GM19324 (cell line): ENCODE data around the gene TUBA3D.
"Not testable (repeated sequence)": the region's sequence is repeated elsewhere in the genome, so short reads cannot be mapped to it uniquely, and the experiment has no call there.

Experiments
- ATAC-seq: cut with Tn5 transposase; IDR thresholded peaks from one replicate; pipeline ENCODE4 v1.9.1; 2021; ENCODE audit warnings: mild to moderate bottlenecking, moderate library complexity; ENCODE audit not compliant: unreplicated experiment, low FRiP score

Gene TUBA3D

DNA sequence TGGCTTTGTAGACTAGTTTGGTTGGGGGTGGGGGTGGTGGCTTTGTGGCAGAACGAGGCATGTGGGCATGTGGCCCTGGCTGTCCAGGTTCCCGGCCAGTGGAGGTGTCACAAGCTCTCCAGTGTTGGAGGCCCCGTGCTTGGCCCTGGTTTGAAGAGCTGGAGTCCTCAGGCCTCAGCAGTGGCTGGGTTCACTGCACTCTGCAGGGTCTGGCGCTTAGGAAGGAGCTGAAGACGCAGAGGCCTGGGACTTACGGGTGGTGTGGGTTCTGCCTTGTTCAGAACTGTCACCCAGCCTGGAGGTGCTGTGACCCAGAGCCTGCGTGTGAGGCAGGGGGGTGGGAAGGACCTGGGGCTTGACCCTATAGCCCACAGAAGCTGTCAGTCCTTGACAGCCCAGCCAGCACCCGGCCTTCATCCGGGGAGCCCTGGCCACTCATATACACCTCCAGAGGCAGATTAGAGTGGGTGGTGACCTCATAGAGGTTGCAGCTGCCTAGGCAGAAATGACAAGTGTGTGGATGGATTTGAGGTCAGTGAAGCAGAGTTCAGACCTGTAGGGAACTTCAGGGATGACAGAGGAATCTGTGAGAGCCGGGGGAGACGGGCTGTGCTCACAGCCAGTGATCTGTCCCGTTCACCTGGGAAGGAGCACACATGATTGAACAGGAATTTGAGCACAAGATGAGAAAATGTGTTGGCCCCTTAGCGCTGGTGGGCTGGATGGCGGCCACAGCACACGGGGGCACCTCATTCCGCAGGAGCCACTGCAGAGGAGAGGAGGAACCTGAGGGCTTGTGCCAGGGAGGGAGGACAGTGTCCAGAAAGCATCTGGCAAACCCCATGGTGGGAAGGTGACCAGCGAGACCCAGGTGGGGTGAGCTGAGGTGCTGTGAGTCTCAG is 36.3 kb downstream of the TUBA3D start:
- not testable (repeated sequence) for ATAC-seq

DNA sequence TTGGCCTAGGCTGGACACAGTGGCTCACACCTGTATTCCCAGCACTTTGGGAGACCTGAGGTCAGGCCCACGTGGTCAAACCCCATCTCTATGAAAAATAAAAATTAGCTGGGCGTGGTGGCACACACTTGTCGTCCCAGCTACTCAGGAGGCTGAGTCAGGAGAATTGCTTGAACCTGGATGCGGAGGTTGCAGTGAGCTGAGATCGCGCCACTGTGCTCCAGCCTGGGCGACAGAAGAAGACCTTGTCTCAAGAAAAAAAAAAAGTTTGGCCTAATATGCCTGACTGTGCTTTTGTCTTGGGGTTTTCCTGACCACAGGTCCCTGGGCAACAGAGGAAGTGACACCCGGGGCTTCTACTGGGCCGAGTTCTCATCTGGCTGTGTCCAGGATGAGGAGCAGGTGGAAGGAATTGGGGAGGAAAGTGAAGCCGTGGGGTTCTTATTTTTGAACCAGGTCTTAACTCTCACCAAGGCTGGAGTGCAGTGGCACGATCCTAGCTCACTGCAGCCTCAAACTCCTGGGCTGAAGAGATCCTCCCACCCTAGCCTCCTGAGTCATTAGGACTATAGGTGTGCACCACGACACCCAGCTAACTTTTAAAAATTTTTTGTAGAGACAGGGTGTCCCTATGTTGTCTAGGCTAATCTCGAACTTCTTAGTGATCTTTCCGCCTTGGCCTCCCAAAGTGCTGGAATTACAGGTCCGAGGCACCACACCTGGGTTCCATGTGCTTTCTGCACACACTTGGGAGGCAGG is 38.7 kb downstream of the TUBA3D start:
- not testable (repeated sequence) for ATAC-seq

DNA sequence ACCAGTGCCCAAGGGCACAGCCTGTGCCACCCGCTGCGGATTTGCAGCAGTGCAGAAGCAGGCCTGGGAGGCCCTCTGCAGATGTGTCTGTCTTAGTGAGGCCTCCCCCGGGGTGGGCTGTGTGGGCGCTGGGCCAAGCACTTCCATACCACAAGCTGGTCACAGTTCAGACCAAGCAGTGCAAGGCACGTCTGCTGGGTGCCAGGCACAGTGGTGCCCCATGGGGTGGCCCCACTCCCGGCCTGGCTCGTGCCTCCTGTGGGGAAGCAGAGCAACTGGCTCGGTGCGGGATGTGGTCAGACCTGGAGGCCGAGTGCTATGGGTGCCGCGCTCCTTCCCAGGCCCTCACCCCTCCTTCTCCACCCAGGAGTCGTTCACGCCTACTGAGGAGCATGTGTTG is 39.3 kb downstream of the TUBA3D start:
- ATAC-seq, result not testable (repeated sequence)

DNA sequence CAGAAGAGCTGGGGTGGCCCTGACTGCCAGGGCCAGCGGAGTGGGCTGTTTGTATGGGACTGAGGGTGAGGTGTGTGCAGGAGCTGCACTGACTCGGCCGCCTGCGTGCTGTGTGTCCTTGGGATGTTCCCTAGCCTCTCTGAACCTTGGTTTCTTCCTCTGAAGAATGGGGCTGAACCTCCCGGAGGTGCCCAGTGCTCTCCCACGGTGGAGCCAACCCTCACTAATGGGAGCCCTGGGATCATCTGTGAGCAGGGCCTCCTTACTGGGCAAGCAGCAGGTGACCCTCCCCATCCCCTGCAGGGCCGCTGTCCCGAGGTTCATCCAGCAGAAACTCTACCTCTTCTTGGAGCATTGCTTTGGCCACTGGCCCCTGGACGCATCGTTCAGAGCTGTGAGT is 40.1 kb downstream of the TUBA3D start:
- no peak for ATAC-seq

DNA sequence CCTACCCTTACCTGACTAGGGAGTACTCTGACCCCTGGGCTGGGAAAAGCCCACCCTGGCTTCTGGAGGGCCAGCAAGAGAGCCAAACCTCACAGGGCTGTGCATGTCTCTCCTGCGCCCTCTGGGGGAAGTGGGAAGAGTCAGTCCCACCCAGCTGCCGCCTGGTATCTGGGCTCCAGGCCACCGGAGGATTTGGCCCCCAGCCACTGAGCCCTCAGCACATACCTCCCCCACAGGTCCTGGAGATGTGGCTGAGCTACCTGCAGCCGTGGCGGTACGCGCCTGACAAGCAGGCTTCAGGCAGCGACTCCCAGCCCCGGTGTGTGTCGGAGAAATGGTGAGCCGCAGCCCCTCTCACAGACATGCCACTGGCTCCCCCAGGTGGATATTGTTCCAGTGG is 40.7 kb downstream of the TUBA3D start:
- not testable (repeated sequence) for ATAC-seq

DNA sequence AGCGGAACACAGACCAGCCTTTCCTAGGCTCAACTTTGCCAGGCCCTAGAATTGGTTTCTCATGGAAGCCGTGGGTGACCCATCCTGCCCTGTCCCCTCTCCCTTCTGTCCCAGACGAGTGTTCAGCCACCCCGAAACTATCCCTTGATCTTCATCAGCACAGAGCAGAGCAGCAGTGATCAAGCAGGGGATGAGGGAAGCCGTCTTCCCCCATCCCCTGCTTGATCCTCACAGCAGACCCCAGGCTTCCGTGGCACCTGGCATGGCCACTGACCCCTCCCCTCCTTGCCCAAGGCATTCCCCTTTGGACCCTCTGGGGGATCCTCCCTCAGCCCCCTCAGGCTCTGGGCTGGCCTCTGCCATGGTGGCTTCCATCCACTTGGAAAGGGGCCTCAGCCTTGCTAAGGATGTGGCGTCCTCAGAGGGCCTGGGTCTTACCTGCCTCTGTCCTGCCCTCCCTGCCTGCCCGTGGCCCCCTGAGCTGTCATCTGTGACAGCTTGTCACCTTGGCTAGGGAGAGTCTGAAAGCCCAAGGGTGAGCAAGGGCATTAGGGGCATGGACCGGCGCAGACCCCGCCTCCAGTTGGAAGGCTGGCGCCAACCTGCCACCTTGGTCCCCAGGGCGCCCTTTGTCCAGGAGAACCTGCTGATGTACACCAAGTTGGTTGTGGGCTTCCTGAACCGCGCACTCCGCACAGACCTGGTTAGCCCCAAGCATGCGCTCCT is 41.4 kb downstream of the TUBA3D start:
- ATAC-seq, result no peak

DNA sequence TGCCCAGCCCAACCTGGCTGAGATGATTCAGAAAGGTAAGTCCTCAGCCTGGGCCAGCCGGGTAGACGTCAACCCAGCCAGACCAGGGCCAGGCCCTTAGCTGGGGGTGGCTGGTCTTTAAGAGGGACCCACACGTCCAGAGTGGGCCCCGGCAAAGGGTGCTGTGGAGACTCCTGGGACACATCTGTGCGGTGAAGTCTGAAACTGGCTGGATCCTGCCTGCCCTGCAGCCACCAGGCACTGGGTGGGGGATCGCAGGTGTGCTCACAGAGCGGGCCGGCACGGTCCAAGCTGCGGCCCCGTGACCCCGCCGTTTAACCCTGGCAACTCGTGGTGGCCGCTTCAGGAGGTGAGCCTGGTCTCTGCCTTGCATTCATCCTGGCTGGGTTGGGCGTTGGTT is 41.9 kb downstream of the TUBA3D start:
- not testable (repeated sequence) for ATAC-seq

DNA sequence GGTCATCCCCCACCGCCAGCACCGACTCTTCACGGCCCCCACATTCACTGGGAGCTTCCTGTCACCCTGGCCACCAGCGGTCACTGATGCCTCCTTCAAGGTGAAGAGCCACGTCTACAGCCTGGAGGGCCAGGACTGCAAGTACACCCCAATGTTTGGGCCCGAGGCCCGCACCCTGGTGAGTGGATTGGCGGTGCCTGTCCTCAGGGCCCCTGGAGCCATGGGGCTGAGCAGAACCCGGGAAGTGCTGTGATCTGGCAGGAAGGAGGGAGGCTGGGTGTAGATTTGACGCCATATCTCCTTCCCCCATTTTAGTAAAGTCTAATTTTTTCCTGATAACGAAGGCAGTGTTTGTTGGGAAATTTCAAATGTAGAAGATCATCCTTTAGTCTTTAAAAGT is 42.6 kb downstream of the TUBA3D start:
- ATAC-seq, result not testable (repeated sequence)

DNA sequence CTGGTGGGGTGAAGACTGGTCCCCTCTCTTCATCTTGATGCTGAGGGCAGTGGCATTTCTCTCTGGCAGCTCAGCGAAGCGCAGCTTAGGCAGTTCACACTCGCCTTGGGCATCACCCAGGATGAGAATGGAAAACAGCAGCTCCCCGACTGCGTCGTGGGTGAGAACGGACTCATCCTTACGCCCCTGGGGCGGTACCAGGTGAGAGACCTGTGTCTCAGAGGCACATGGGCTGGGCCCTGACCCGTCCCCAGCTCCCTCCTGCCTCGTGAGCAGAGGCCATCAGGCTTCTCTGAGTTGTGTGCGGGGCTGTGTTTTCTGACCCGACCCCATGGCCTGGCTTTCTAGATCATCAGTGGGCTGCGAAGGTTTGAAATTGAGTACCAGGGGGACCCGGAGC is 43.5 kb downstream of the TUBA3D start:
- ATAC-seq, result no peak

DNA sequence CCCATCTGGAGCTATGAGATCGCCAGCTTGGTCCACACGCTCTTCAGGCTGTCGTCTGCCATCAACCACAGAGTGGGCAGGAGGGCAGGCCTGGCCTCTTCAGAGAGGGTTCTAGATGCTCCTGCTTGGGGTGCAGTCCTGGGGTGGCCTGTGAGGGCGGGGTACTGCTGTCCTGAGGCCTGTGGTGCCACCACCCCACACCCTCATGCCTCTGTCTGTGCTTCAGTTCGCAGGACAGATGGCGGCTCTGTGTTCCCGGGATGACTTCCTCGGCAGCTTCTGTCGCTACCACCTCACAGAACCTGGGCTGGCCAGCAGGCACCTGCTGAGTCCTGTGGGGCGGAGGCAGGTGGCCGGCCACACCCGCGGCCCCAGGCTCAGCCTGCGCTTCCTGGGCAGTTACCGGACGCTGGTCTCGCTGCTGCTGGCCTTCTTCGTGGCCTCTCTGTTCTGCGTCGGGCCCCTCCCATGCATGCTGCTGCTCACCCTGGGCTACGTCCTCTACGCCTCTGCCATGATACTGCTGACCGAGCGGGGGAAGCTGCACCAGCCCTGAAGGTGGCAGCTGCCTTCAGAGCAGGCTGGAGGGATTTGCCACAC is 44.1 kb downstream of the TUBA3D start:
- ATAC-seq, result not testable (repeated sequence)

DNA sequence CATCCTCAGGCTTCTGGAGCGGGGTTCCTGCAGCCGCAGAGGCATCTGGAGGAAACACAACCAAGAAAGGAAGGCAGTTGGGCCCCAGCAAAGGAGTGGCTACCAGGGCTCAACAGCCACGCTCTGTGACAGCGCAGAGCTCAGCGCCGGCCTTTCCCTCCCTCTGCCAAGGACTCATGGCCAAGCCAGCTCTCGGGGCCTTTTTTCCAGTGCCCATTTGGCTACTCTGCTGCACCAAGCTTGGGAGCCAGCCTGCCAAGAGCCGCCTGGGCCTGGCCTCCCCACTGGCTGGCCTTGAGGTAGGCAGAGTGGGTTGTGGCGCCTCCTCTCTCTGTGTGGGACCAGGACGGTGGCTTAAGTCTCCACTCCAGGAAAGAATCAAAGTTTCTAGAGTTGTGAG is 44.6 kb downstream of the TUBA3D start:
- no peak for ATAC-seq

DNA sequence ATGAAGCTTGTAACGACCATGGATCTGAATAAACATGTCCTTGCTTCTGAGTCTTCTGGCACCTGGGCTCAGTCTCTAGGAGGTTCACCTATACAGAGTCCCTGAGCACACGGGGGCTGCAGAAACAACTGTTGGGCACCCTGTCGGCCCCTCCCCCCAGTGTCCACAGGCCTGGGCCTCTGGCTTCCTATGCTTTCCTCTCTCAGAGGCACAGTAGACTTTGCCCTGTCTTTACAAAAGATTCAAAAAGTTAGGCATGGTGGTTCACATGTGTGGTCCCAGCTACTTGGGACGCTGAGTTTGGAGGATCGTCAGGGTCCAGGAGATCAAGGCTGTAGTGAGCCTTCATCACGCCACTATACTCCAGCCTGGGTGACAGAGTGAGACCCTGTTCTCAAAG is 45.6 kb downstream of the TUBA3D start:
- ATAC-seq, result not testable (repeated sequence)

DNA sequence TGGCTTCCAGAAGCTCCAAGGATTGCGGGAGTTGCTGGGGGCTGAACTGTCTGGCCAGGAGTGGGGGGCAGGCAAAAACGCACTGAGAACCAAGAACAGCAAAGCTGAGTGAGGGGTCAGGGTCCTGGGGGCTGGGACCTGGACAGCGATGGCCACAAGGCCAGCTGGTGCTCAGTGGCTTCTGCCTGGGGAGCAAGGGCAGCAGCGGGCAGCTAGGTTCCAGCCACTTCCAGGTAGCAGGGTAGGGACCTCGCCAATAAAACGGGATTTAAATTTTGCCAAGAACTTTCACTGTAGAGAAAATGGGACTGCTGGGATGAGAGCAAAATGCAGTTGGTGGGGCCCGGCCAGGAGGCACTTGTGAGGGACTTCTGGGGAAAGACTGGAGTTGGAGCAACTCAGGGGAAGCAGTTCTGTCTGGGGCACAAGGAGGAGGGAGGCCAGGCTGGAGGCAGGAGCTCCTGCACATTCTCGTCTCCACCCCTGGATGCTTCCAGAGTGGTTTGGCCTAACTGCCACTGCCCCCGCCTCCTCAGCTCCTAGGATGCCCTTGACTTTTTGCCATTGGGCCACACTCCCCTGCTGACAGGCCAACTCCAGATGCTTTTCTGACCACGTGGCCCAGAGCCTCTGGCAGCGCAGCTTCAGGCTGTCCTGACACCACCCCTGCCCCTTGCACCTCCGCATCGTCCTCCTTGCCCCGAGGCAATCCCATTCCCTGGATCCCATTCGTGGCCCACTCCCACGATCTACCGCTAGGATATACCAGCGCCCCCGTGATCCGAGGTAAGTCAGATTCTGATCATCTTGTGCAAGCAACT is 46.3 kb downstream of the TUBA3D start:
- no peak for ATAC-seq

DNA sequence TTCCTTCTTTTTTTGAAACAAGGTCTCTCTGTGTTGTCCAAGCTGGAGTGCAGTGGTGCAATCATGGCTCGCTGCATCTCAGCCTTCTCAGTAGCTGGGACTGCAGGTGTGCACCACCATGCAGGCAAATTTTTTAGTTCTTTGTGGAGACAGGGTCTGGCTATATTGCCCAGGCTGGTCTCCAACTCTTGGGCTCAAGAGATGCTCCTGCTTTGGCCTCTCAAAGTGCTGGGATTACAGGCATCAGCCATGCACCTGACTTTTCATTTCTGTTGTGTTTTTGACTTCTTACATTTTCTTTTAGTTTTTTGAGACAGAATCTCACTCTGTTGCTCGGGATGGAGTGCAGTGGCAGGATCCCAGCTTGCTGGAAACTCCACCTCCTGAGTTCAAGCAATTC is 49.3 kb downstream of the TUBA3D start:
- not testable (repeated sequence) for ATAC-seq

DNA sequence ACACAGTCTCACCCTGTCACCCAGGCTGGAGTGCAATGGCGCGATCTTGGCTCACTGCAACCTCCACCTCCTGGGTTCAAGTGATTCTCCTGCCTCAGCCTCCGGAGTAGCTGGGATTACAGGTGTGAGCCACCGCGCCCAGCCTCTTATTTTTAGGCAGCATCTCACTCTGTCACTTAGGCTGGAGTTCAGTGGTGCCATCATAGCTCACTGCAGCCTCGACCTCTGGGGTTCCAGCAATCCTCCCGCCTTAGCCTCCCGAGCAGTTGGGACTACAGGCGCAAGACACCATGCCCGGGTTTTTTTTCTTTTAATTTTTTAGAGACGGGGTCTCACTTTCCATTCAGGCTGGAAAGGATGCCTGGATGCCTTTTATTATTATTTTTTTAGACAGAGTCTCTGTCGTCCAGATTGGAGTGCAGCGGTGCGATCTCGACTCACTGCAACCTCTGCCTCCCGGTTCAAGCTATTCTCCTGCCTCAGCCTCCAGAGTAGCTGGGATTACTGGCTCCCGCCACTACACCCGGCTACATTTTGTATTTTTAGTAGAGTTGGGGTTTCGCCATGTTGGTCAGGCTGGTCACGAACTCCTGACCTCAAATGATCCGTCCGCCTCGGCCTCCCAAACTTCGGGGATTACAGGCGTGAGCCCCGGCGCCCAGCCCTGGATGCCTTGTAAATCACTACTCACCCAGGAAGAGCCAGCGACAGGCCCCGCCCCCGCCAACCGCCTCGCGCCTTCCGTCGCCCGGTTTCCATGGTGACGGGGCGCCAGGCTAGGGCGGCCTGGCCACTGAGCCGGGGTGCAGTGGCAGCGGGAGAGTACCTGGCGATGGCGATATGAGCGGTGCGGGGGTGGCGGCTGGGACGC is 51.4 kb downstream of the TUBA3D start, which contains the start of gene CCDC74A:
Gene CCDC74A (plus strand): TSS at position 758 of the 871 bp plus-strand sequence. CDS start 83 bp downstream, at position 841.
- ATAC-seq, result peak; percentile 94

DNA sequence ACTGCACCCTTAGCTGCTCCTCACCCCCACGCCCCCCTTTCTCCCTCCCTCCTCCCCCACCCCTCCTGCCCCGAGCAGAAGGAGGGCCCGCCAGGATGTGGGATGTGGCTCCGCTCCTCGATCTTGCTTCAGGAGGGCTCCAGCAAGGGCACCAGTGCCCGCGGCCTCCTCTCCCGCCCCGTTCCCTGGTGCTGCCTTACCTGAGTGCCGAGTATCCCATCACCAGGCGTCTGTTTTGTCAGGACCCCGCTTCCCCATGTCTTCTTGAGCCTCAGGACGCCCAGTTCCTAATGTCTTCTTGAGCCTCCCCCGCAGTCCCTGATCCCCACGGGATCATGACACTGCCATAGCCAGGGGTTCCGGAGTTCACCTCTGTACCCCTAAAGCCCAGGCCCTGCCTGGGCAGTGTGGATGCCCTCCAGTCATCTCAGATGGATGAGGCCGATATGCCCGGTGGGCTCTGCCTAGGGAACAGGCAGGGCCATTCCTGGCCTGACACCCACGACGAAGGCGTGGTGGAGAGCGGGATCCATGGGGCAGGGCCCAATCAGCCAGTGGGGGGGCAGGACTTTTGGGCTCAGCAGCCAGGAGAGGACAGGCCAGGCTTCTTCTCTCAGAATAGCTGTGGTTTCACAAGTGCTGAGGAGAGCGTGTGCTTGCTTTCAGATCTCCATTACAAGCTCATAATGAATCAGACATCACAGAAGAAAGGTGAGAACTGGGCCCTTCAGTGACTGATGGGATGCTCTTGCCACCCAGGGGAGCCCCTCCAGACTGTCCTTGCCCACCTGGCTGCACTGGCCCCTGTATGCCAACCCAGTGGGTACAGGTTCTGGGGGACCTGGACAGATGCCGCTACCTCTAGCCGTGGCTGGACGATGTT is 53.3 kb downstream of the TUBA3D start:
- ATAC-seq, result peak; percentile 46

DNA sequence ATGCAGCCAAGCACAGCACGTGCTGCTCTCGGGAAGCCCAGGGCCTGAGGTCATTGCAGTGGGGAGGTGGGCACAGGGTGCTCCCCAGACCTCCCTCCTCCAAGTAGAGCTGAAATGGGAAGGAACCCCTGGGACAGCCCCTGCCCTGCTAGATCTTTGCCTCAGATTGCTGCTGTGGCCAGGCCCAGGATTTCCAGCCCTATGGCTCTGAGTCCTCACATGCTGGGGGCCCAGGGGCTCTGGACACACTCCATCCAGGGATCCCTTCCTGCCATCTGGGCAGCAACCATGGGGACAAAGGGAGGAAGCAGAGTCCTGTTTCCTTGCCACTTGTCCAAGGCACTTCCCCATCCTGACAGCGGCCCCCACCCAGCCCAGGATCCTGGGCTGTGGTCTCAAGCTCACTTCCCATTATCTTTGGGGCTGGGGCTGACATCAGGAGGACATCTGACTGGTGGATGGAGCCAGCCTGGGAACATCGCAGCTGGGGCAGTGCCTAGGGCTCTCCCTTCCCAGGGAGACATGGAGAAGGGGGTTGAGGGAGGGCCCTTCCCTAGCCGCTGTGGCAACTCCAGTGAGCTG is 54.0 kb downstream of the TUBA3D start:
- not testable (repeated sequence) for ATAC-seq
